ENCODE measurements around the gene RTEL1.

GRCh38 chr20:63668351-63668750, 10.2 kb downstream of the RTEL1 start:
- TF ChIP-seq CTCF (IDR thresholded peaks at IDR 0.05) (no peak), ZFX (IDR thresholded peaks at IDR 0.05; ENCODE audit: borderline replicate concordance) (no peak)

Data from 22Rv1 (cell line).